Measurements from ENCODE around the gene TOR4A.
A peak's percentile ranks its signal among the peaks of the same experiment; 100 is the strongest.

Gene TOR4A

DNA sequence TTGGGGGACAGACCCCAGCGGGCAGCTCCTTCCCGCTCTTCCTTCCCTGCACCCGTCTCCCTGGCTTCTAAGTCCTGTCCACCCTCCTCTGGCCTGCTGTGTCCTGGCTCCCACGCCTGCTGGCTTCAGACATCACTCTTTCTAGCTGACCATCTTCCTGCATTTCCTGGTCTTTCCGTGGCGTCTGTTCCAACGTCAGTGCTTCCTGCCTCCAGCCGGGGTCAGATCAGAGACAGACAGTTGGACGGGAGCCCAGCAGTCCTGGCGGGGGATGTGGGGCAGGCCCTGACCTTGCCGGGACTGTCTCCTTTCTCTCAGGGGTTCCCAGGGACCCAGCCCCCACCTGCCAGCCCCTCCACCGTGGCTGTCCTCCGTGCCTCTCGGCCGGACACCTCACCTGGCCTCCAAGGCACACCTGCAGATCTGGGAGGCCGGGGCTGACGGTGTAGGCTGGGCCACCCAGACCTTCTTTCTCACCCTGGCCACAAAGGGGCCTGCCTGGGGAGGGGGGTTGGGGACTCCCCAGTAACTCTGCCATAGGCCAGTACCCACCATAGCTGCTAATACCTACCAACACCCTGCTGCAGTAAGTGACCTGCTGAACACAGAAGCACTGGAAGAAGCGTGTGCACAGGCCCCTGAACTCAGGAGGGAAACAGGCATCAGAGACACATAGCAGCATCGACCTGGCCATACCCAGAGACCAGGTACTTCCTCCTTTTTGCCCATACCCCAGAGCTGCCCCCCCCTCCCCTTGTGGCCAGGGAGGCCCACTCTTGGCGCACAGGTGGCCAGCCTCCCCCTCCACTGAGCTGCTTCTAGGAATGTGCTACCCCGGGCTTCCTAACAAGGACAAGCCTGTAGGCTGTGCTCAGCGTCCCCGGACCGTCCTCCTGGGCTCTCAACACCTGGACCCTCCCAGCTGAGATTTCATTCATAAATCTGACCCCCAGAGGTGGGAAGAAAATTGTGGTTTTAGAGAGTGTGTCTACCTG is 19.4 kb downstream of the TOR4A start:
- Histone ChIP-seq H3K4me1 (peaks cover 10% of the 10 kb centered on the region), H3K4me3 (ENCODE audit: low read depth, low read length) (no peak overlapping the region), H3K36me3 (no peaks in the 10 kb centered on the region), H3K9me3 (peaks cover 7% of the 10 kb centered on the region), H3K27me3 (peaks cover 6% of the 10 kb centered on the region; the same call in 1 of the 2 replicates)
- no peak for DNase-seq
- TF ChIP-seq, protein P1, sequence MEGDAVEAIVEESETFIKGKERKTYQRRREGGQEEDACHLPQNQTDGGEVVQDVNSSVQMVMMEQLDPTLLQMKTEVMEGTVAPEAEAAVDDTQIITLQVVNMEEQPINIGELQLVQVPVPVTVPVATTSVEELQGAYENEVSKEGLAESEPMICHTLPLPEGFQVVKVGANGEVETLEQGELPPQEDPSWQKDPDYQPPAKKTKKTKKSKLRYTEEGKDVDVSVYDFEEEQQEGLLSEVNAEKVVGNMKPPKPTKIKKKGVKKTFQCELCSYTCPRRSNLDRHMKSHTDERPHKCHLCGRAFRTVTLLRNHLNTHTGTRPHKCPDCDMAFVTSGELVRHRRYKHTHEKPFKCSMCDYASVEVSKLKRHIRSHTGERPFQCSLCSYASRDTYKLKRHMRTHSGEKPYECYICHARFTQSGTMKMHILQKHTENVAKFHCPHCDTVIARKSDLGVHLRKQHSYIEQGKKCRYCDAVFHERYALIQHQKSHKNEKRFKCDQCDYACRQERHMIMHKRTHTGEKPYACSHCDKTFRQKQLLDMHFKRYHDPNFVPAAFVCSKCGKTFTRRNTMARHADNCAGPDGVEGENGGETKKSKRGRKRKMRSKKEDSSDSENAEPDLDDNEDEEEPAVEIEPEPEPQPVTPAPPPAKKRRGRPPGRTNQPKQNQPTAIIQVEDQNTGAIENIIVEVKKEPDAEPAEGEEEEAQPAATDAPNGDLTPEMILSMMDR (IDR thresholded peaks at IDR 0.05; ENCODE audit: low read depth, low read length) = no peak

DNA sequence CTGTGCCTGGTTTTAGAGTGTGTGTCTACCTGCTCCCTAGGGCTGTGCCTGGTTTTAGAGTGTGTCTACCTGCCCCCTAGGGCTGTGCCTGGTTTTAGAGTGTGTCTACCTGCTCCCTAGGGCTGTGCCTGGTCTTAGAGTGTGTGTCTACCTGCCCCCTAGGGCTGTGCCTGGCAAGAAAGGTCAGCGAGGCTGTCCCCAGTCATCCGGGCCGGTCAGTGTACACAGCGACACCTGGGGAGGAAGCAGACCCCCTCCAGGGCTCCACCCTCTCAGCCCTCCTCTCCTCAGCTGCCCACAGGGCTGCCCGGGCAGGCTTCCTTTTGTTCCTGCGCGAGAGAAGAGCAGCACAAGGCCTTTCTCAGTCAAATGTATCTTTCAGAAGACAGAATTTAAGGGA is 20.4 kb downstream of the TOR4A start:
- Histone ChIP-seq H3K4me1 (peaks cover 10% of the 10 kb centered on the region), H3K9me3 (peaks cover 7% of the 10 kb centered on the region), H3K27me3 (peaks cover 6% of the 10 kb centered on the region; the same call in 1 of the 2 replicates), H3K36me3 (no peaks in the 10 kb centered on the region), H3K4me3 (ENCODE audit: low read depth, low read length) (no peak overlapping the region)
- no peak for DNase-seq
- TF ChIP-seq, protein P1 (IDR thresholded peaks at IDR 0.05; ENCODE audit: low read depth, low read length) = no peak

DNA sequence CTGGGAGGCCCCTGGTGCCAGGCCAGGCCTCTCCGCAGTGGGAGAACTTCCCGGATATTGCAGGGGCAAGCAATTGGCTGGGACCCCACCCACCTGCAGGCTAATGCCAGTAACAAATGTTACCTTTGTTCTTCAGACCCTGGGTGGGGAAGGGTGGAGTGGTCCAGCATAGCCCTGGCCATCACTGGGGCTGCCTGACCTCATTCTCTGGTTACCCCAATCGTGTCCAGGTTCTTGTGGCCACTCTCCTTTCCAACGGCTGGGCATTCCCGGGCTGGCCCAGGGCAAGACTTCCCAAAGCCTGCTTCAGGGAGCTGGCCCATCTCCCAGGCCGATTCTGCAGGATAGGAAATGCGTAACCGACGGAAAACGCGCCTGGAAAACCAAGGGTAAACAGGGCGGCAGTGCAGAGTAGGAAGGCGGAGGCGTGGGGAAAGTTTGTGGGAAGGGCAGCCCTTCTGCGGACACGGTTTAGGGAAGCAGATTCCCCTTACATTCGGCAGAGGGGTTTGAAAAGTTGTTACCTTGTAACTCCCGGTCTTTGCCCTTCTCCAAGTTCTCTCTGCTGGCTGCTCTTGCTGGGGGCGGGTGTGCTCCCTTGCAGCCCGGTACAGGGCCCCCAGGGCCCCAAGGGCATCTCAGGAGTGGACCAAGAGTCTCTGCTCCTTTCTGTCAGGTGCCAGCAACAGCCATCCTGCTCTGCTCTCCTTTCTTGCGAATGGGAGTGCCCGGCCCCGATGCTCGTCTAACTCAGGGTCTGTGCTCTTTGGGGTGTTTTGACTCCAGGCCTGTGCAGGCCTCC is 21.1 kb downstream of the TOR4A start:
- Histone ChIP-seq H3K9me3 (peaks cover 7% of the 10 kb centered on the region), H3K4me3 (ENCODE audit: low read depth, low read length) (no peak overlapping the region), H3K4me1 (peaks cover 10% of the 10 kb centered on the region), H3K27me3 (peaks cover 6% of the 10 kb centered on the region; the same call in 1 of the 2 replicates), H3K36me3 (no peaks in the 10 kb centered on the region)
- TF ChIP-seq, protein P1 (IDR thresholded peaks at IDR 0.05; ENCODE audit: low read depth, low read length) = no peak
- DNase-seq = peak; percentile 13

DNA sequence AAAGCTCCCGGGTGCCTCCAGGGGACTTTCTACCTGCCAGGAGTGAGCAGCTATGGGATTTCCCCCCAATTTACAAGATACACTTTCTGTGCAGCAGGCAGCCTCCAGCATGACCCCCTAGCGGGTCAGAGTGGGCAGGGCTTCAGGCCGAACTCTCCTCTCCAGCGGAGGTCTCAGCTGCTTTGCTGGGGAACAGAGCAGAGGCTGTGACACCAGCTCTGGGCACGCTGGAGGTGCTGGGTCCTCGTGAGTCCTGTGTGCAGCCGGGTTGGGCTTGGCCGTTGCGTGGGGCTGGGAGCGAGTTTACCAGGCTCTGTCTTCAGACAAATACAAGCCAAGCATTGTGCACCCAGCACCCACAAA is 21.7 kb downstream of the TOR4A start:
- TF ChIP-seq, protein P1 (IDR thresholded peaks at IDR 0.05; ENCODE audit: low read depth, low read length) = no peak
- peak; percentile 16 for DNase-seq
- Histone ChIP-seq H3K9me3 (peaks cover 7% of the 10 kb centered on the region), H3K4me1 (peaks cover 10% of the 10 kb centered on the region), H3K27me3 (peaks cover 6% of the 10 kb centered on the region; the same call in 1 of the 2 replicates), H3K36me3 (no peaks in the 10 kb centered on the region), H3K4me3 (ENCODE audit: low read depth, low read length) (no peak overlapping the region)

DNA sequence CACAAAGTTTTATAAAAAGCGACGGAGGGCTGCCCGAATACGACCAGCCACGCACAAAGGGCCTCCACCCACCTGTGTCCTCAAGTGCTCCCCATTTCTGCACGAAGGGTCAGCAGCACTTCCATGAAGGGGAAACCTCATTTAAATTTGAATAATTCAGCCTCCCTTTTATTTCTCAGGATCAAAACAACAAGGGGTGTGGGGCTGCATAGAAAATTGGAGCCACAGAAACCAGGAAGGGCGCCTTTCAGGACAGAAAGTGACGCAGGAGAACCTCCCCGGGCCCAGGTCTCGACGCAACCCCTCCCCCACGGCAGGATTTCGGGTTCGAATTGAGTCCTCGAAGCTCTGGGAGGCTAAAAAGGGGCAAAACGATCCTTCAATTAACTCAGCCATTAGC is 22.4 kb downstream of the TOR4A start:
- no peak for DNase-seq
- Histone ChIP-seq H3K27me3 (peaks cover 4% of the 10 kb centered on the region; the same call in 1 of the 2 replicates), H3K4me3 (ENCODE audit: low read depth, low read length) (peak overlapping the region; percentile 68; the same call in 1 of the 2 replicates), H3K9me3 (peaks cover under 1% of the 10 kb centered on the region; the same call in 1 of the 2 replicates), H3K4me1 (peaks cover 10% of the 10 kb centered on the region), H3K36me3 (no peaks in the 10 kb centered on the region)
- TF ChIP-seq, protein P1 (IDR thresholded peaks at IDR 0.05; ENCODE audit: low read depth, low read length) = no peak
